NCI-H146 (cell line): ENCODE results near the gene TNS1.

Source experiments
- DNase-seq: peaks from one replicate; lab custom pipeline; 2025; lab: John Stamatoyannopoulos, UW

TNS1 gene

GRCh38 chr2:217912098-217913024 lies 90.4 kb downstream of the TNS1 start:
- no peak for DNase-seq

DNA sequence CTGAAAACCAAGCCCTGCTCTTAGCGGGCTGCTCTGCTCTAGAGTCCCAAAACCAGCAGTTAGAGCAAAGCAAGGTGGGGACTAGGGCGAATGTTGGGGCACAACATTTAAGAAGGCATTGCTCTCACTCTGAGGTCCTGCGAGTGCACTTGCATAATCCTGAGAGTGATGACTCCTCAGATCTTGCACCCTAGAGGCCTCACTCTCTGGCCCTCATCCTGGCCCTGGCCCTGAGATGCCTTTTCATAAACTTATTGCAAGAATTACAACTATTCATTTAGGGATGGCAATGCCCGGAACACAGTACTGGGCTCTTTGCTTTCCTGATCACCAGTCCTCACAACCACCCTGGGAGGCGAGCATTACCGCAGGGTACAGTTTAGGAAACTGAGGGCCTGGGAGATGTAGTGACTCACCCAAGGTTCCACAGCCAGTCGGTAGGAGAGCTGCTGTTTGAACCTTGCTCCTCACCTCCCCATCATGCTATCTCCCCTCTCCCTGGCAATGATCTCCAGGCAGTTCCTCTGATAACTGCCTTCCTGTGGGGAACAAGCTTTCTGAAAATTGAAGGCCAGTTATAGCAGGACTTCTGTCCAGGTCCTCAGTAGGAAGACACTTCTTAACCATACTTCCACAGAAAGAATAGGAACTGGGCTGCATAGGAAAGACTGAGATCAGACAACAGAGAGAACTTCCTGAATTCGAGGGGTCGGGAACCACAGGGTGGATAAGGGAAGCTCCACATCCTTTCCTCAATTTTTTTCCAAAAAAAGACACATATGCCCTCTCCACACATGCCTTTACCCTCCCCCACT lies 91.3 kb downstream of the TNS1 start:
- no peak for DNase-seq

- no peak for DNase-seq
Observed at GRCh38 chr2:217910875-217911212, 92.0 kb downstream of the TNS1 start.

DNA sequence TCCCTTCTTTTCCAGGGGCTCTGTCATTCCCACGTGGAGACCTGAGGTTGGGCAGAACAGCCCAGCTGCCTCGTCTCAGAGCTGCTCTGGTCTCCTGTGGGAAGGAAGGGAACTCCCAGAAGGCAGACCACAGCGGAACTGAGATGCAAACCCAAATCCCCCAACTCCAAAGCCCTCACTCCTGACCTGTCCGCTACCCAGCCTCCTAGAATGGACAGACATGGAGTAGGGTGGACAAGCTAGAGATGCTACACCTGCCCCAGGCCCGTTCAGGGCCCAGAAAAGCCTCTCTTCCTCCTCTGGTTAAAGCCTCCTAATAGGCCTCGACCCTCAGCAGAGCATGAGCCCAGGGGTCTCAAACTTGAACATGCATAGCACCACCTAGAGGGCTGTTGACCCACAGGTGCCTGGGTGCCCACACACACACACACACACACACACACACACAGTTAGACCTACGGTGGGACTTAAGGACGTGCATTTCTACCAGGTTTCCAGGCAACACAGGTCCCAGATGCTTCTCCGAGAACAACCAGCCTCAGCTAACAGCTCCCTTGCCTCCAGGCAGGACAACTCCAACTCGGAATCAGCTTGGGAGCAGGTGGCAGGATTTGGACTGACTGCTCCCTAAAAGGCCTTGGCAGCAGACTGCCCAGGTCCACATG lies 93.5 kb downstream of the TNS1 start:
- no peak for DNase-seq

DNA sequence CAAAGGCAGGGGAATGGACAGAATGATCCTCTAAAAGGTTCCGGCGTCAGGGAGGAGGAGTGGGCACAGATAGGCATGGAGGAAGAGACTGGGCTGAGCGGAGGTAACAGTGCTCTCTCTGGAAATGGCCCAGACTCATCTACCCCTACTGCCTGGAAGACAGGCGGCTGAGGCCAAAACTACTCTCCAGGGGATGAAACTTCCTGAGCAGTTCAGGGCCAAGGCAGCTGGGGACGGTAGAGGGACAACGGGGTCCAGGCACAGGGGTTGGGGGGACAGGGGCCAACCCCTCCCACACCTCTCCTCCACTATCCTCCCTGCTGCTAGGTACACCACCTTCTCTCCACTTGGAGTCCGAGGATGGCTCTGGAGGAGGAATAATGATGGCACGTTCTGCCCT lies 94.3 kb downstream of the TNS1 start:
- DNase-seq = no peak

- no peak for DNase-seq
Observed at GRCh38 chr2:217907266-217907665, 95.5 kb downstream of the TNS1 start.

DNA sequence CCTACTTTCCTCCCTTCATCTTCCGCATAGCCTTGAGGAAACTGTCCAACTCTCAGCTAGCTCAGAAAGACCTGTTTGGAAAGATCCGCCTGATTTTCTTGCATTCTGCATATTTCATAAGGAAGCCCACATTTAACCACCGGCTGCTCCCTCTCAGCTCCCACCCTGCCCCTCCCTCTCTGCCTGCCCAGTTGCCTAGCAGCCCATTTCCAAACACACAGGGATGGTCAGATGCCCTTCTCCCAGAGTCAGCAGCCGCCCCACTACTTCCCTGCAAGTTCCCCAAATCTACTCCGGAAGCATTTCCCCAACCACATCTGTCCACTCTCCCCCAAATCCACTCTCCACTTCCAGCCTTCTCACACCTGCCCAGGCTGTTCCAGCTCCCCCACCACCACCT lies 96.0 kb downstream of the TNS1 start:
- DNase-seq = no peak

DNA sequence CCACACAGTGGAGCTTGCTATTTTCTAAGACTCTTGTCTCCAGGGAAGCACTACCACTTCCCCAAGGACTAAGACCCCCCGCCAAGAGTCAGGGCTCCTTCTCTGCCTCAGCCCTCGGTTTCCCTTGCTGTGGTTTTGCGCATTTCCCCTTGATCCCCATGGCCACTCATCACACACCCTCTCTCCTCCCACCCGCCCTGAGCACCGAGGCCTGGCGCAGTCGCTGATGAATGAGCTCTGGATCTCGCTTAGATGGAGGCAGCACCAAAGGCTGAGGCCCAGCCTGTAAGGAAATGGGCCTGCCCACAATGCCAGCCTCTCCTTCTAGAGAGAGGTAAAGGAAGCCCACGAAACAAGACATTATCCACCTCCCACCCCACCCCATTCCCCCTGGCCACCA lies 96.9 kb downstream of the TNS1 start:
- DNase-seq = no peak

DNA sequence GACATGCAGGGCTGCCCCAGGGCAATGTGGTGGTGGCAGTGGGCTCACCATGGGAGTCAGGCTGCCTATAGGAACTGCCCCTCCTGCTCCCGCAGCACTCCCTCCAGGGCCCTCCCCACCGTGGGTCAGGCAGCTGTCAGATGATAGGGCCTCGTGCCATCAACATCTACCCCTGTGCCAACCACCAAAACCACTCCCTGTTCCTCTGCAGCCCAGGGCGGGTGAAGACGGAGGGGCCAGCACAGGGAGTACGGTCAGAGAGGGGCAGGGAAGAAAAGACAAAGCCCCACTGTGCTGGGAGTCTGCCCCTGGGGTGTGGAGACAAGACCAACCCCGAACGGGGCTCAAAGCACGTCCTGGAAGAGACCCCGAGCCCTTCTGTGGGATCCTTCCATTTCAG lies 97.4 kb downstream of the TNS1 start:
- DNase-seq = no peak

- DNase-seq = no peak
Observed at GRCh38 chr2:217904614-217904965, 98.2 kb downstream of the TNS1 start.

DNA sequence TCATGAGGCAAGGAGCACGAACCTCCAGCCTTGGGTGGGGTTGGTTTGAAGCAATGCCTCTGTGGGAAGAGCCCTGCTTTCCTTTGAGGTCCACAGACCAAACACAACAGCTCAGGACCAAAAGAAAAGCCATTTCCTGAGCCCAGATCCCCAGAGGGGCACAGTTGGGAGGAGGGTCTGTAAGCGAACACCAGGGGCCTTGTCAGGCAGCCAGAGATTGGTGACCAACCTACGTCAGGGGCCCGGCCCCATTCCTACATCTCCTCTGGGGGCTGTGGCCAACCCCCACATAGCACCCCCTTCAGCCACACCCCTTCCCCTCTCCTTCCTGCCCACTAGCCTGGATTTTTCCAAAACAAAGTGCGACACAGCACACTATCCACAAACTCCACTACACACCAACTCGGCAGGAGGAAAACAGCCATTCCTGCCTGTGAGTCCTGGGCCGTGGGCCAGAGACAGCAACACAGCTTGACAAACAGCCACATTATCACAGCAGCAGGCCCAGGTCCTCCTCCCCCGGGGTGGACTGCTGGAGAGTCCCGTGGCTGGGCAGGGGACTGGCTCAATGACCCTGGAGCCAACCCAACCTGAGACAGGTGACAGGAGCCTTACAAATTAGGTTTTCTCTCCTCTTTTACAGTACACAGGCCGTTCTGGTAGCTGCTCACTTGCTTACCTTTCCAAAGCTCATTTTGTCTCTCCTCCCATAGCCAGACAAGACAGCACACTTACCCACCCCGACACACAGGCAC lies 98.8 kb downstream of the TNS1 start:
- no peak for DNase-seq

GRCh38 chr2:217903142-217903858 lies 99.5 kb downstream of the TNS1 start:
- no peak for DNase-seq

DNA sequence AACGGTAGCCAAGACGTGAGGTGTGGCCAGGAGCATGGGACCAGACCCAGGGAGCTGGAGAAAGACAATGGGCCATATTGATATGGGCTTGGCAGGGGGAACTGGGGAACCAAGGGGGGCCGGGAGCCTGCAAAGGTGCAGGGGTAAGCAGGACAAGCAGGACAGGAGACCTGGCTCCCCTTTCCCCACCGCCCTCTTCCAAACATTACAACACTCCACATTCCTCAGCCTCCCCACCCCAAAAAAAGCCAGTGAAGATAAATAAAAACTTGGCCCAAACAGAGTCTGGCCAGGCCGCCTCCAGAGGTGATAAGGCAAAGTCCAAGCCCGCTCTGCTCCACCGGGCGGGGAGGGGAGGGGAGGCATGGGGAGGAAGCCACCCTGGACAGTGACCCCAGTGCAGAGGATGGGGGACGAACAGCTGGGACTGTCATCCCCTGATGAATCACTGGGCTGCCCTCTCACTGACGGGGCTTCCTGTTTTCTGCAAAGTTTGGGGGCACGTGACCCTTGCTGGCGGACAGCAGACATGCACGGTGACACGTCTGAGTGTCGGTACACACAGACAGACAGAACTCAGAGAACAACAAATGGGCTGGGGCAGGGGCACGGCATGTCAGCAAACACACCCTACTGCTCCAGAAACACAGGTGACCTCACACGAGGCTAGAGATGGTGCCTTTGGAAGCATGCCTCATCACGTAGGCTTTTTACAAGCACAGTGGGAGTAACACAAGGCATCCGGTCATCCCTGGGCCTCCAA lies 100.2 kb downstream of the TNS1 start:
- DNase-seq = no peak

GRCh38 chr2:217901835-217902378 lies 100.9 kb downstream of the TNS1 start:
- no peak for DNase-seq

DNA sequence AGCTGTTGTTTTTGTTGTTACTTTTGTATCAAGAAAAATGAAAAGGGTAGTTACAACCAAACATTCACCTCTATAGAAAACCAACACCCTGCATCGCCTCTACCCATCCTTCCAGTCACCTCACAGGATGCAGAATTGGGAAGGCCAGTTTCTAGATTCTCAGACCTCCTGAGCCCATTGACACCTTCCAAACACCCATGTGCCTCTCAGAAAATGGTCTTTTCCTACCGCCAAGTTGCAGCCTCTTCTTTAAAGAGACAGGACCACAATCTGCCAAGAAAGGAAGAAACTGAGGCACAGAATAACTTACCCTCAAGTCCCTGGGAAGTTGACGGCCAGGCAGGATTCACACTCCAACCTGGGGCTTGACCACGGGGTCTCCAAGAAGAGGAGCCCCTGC lies 101.4 kb downstream of the TNS1 start:
- DNase-seq = no peak

DNA sequence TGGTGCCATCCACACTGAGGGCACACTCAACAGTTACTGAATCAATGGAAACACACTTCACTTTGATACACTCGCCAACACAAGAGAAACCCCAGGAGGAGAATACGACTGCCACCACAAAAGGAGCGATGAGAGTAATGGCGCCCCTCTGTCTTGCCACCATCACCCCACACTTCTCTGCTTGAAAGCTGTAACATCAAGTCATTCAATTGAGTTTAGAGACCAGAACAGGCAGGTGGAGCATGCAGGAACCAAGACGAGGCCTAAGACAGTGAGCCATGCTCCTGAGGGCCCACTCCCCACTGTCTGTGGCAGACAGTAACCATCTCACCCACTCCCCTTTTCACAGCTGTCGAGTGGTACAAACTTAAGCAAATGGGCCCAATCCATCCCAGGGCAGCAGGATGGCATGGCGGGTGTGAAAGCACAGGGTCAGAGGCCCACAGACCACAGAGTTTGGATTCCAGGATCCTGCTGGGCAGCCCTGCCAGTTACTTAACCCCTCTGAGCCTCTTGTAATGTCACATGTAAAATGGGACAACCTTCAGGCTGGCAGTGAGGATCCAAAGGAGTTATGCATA lies 101.9 kb downstream of the TNS1 start:
- DNase-seq = no peak

GRCh38 chr2:217900010-217900779 lies 102.6 kb downstream of the TNS1 start:
- no peak for DNase-seq

DNA sequence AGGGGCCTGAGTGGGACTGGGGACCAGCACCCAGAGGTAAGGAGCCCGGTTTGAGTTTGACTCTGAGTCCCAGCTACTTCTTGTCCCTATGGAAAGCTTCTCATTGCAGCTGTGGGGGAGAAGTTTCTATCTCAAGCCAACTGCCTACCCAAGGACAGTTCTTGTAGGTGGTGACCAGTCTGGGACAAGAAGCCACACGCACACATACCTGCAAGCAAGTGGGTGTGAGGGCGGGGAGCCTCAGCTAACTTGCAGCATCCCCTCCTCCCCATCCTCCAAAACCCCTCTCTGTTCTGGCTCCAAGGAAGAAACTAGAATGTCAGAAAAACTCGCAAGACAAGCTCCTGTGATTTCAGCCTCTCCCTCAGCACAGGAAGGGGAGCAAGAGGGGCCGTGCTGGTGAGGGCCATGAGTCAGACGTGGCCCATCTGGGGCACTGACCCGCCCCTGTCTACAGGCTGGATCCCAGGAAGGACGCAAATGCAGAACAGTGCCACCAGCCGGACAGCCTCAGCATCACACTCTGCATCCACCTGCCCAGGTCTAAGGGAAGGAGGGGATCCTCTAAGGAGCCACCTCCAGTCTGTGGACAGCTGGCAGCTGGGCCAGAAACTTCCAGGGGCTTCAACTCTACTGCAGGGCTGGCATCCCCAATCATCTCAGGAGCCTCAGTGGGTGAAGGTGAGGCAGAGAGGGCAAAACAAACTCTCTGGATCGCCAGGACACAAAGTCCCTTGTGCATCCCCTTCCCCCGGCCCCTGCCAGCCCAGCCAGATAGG lies 103.4 kb downstream of the TNS1 start:
- no peak for DNase-seq
